ENCODE results near the gene PRKCA.
A peak's percentile ranks its signal among the peaks of the same experiment; 100 is the strongest.

The PRKCA gene

DNA sequence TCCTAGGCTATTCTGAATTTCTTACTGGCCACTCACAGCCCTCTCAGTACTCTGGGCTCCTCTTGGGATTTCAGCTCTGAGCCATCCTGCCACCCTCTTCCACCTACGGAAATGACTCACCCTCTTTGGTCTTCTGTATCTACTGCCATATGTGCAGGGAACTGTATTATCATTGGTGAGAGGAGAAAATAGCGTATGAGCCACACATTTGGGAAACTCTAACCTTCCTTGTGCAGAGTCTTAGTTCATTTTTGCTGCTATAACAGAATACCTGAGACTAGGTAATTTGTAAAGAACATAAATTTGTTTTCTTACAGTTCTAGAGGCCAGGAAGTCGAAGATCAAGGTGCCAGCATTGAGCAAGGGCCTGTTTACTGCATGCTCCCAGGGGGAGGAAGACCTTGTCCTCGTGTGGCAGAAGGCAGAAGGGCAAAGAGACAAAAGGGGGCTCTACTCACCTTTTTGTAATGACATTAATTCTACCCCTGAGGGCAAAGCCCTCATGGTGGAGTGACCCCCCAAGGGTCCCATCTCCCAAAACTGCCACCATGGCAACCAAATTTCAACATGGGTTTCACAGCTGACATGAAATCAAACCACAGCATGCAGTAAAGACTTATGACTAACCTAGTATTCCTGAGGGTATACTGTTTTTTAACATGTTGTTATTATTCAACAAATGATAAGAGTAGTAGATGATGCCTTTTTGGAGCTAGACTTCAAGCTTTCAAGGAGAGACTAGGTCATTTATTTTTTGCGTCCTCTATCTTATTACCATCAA, 191.8 kb downstream of the PRKCA start:
- DNase-seq: peak; percentile 95

- DNase-seq: no peak
Measured at GRCh38 chr17:66495035-66495434, 192.6 kb downstream of the PRKCA start.

DNA sequence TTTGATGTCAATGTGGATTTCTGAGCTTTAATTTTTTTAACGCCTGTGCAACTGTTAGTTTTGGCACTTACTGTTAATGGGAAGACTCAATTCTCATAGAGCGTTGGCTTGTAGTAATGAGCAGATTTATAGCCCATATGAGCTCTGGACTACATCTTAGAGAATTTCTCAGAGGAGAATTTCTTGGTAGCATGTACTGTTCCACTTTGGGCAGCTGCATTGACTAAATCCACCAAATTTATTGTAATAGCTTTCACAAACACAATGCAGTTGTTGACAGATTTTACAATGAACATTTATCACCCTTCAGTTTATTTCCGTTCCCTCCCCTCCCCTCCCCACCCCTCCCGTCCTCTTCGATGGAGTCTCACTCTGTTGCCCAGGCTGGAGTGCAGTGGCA, 193.9 kb downstream of the PRKCA start:
- no peak for DNase-seq

DNA sequence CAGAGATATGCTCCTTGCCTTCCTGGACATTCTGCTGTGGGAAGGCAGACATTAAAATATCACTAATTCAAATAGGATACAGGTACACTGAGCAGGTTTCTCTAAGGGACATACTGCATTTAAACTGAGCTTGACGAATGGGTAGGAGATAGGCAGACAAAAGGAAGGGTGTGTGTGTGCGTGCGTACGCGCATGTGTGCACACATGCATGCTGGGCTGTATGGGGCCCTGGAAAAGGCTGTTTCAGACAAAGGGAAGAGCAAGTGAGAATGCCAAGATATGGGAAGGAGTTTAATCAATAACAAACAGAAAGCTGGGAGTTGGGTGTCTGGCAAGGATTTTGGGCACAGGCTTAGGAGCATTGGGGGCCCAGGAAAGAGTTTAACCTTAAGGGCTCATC, 196.2 kb downstream of the PRKCA start:
- no peak for DNase-seq

DNA sequence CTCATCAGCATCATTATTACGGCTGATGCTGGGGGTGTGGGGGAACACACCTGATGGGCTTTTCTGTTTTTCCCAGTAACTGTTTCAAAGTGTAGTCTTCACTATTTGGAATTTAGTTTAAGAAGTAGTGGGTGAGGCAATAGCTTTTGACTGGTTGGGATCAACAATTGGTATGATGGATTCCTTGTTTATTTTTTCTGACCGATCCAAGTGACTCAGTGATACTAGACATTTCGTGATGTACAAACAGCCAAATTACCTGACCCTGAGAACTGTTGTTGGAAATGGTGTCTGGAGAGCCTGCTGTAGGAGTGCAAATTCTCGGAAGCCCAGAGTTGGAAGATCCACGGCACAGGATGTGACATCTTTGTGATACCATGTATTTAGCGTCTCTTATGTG, 204.2 kb downstream of the PRKCA start:
- DNase-seq: no peak

- peak; percentile 77 for DNase-seq
Measured at GRCh38 chr17:66507103-66507923, 204.9 kb downstream of the PRKCA start.

DNA sequence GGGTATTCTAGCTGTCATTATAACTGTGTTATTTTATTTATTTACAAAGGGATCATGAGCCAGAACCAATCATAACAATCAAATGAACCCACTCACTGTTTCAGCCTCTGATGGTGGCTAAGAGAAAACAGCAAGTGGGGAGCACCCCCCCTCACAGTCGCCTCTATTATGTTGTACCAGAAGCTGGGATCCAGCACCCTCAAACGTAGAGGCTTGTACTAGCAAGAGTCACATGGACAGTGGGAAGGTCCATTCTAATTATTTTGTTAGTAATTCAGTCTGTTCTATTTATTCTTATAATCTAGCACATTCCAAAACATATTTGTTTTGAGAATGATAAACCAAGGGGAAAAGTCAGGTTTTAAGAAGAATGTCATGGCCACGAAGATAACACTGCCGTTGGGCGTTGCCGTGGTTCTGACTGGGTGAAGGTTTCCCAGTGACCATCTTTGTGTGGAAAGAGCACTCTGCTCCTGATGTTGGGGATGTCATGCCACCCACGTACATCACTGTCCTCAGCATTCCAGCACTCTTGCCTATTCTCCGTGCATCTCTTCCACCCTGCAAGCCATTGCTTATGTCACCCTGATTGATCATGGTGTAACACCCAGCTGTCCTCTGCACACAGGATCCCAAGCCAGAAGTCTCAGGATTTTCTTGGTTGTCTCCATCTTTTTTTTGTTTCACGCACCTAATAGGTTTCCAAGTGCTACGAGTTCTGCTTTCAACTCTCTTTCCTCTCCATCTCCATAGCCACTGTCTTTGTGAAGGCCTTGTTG, 205.8 kb downstream of the PRKCA start:
- DNase-seq: no peak

- peak; percentile 83 for DNase-seq
Measured at GRCh38 chr17:66508896-66509844, 206.8 kb downstream of the PRKCA start.

- no peak for DNase-seq
Measured at GRCh38 chr17:66509926-66510325, 207.5 kb downstream of the PRKCA start.

- no peak for DNase-seq
Measured at GRCh38 chr17:66511135-66511534, 208.7 kb downstream of the PRKCA start.

GRCh38 chr17:66514227-66514806, 211.9 kb downstream of the PRKCA start:
- DNase-seq: peak; percentile 50

DNA sequence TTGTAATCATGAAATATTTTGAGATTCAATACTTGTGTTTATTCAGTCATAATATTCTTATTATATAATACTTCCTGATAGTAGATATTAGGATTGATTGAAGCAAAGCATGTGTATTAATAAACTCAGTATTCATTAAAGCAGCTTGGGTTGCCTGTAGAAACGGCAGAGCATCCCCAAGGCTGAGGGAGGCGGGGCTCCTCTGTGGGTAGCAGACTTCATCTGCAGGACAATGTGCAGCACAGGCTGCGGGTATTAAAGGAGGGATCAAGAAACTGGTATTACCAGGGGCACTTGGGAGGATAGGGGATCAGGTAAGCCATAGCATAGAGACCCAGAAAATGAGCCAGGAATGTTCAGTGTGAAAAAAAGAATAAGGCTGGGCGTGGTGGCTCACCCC, 213.6 kb downstream of the PRKCA start:
- no peak for DNase-seq

GRCh38 chr17:66517336-66518009, 215.1 kb downstream of the PRKCA start:
- DNase-seq: no peak

DNA sequence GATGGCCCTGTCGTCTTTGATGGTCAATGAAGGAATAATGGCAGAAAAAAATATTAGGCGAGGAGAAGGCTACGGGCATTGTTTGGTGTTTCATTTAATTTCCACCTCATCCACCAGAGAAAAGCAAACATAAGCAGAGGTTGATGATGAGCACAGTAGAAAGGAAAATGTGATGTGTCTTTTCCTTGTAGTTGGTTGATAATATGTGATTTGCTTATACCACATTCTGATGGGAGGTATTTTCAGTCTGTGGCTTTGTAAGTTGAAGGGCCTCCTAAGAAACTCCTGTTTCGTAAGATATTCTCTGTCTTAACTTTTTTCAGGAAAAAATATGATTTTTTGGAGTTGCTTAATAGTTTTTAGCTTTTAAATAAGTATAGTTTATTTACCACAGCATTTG, 215.7 kb downstream of the PRKCA start:
- DNase-seq: no peak

GRCh38 chr17:66518677-66519076, 216.3 kb downstream of the PRKCA start:
- no peak for DNase-seq

DNA sequence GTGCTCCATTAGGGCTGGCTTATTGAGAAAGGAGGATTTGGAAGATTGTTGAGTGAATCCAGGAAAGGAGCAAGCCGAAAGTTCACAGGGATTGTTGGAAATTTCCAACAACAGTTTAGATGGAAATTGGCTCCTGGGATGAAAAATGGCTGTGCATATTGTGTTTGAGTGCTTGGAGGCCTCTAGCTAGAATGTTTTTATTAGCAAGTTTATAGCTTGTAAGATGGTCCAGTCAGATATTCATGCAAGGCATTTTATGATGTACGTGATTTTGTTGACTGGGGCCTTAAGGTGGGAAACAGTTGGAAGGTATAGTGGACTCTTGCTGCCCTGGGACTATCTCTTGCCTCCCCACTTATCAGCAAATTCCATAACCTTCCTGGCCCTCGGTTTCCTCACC, 216.7 kb downstream of the PRKCA start:
- no peak for DNase-seq

GRCh38 chr17:66520999-66521398, 218.6 kb downstream of the PRKCA start:
- DNase-seq: no peak

GRCh38 chr17:66522591-66523272, 220.3 kb downstream of the PRKCA start:
- DNase-seq: peak; percentile 50

GRCh38 chr17:66523378-66524200, 221.2 kb downstream of the PRKCA start:
- DNase-seq: peak; percentile 25

- DNase-seq: no peak
Measured at GRCh38 chr17:66524877-66525276, 222.5 kb downstream of the PRKCA start.

Measured in EL (cell line).